Stimulated activated CD8-positive, alpha-beta memory T cell treated with anti-CD3 and anti-CD28 coated beads, Interleukin-12 subunit alpha, Interleukin-12 subunit beta, amount 100 ng/mL, for 4 hours (primary cell): ENCODE data around the gene PDE10A.

Experiments
- DNase-seq: peaks from one replicate; pipeline ENCODE4 v3.0.0-alpha.2; 2020; ENCODE audit warnings: low read depth

PDE10A gene

DNA sequence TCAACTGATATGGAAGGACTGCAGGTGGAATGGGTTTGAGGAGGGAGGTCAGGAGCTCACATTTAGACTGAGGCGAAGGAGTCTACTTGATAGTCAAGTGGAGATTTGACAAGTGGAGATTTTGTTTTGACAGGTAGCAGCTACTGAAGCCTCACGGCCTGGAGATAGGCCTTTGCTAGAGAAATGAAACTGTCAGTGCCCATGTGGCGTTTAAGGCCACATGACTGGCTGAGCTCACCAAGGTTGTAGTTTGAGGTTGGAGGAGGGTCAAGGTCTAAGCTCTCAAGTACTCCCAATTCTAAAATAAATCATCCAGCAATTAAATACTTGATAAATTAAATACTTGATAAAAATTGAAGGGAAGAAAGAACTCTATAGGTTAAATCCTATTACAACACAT is 273.5 kb downstream of the PDE10A start:
- DNase-seq: no peak

DNA sequence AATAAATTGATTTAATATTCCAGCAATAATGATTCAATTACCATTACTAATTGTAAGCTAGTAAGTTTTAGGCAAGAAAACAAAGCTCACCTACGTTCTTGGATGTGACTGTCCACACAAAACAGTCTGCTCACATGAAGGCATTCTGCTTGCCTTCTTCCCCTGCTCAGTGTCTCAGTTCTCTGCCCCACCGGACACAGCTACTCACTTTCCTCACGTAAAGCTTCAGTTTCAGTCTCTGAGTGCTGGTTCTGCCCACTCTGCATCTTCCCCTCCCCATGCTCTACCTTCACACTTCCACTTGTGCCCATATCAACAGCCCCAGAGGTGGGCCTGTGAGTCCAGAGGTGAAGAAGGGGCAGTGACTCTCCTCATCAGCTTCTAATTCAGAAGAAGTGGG is 279.7 kb downstream of the PDE10A start:
- DNase-seq: no peak

DNA sequence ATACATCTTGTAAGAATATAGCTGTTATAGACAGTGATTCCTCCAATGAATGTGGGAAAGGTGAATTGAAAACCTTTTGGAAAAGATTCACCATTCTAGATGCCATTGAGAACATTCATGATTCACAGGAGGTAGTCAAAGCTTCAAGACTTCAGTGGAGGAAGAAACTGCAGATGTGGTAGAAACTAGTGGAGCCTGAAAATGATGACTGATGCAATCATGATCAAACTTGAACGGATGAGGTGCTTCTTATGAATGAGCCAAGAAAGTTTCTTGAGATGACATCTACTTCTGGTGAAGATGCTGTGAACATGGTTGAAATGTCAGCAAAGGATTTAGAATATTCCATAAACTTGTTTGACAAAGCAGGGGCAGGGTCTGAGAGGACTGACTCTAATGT is 286.9 kb downstream of the PDE10A start:
- no peak for DNase-seq

DNA sequence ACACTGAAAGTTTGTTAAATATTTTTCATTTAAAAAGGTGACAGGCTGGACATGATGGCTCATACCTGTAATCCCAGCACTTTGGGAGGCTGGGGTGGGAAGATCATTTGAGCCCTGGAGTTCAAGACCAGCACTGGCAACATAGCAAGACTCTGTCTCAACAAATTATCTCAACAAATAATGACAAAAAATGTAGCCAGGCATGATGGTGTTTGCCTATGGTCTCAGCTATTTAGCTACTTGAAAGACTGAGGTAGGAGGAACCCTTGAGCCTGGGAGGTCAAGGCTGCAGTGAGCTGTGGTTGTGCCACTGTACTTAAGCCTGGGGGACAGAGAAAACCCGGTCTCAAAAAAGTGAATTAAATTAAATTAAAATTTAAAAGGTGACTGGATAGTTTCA is 297.7 kb downstream of the PDE10A start:
- DNase-seq: no peak

DNA sequence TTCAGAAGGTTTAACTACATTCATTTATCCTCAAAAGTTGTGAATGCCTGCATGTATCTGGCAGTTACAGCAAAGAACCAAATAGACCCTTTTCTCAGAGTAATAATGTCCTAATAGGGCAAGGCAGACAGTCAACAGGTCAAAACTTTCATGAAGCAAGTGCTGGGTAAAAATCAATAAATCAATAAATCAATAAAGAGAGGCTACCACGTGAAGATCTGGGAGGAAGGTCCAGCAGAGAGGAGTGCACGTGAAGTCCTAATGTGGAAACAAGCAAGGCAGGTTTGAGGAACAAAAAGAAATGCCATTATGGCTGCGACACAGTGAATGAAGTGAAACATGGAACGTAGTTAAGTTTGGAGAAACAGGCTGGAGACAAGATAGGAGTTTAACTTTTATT is 317.3 kb downstream of the PDE10A start:
- no peak for DNase-seq

DNA sequence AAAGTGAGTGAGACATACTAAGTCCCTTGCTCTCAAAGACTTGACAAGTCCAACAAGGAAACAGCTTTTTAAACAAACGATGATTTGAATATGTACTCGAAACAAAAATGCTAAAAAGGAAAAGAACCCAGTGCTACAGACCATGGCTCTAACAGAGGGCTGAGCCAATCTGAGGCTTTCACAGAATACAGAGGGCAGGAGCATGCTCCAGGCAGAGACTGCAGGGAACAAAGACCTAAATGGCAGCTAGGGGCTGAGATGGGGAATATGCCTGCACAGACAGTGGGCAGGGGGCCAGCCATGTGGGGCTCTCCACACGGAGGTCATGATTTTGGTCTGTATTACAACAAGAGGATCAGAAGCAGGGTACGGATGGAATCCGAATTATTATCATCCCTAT is 322.5 kb downstream of the PDE10A start:
- no peak for DNase-seq

DNA sequence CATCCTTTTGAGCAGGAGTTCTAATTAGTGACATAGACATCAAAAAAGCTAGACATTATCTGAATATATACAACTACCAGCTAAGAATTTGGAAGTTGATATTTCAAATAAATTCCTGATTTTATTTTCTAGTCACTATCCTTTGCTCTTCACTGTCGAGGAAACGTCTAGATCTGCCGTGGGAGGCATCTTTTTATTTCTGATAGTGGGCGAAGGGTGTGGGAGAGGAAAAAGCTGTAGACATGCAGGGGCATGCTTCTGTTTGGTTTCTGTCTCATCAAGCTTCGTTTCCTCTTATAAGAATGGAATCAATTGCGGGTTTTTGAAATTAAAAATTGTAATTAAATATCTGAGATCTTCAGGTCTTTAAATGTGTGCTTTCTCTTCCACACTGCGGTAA is 337.4 kb downstream of the PDE10A start:
- DNase-seq: no peak

DNA sequence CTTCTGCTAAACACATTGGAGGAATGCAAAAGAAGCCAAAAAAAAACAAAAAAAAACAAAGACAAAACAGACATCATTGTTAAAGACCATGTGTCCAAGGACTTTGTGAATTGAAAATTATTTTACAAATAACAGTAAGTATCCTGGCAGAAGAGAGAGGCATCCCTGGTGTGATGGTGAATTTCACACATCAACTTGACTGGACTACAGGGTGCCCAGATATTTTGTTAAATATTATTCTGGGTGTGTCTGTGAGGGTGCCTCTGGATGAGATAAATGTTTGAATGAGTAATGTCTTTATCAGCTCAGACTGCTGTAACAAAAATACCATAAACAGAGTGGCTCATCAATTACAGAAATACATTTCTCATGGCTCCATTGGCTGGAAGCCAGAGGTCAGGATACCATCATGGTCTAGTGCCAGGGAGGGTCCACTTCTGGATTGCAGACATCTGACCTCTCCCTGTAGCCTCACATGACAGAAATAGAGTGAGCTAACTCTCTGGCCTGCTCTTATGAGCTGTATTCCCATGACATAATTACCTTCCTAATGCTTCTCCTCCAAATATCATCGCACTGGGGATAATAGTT is 341.4 kb downstream of the PDE10A start:
- DNase-seq: no peak

DNA sequence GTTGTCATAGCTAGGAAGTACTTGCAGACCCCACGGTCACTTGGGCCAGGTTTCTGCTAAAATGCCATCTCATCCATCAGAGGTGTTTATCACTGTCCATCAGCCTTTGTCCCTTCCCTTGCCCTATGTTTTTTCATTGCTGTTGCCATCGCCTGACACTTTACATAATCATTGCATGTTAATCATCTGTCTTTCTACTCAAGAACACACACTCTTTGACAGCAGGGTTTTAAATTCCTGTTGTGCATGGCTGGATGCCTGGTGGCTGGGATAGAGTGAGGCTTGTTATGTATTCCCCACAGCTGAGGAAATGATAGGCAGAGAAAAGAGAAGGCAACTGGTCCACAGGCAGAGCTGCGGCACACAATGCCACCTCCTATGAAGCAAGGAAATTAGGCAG is 341.9 kb downstream of the PDE10A start:
- no peak for DNase-seq

DNA sequence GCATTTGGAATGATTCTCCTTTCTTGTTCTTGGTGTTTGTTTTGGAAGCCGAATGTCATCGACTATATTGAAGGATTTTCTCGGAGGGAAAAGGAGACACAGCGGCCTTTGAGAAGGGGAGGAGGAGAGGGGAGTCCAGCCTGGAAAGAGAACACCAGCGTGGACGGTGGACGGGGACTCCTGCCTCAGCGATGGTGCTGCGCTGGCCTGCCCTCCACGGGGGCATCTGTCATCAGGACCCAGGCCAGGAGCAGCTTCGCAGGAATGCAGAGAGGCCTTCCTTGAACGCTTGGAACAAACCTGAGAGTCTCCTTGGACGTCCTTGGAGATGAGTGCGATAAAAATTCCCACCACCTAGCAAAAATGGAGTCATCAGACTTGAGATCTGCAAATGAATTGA is 345.3 kb downstream of the PDE10A start:
- no peak for DNase-seq

DNA sequence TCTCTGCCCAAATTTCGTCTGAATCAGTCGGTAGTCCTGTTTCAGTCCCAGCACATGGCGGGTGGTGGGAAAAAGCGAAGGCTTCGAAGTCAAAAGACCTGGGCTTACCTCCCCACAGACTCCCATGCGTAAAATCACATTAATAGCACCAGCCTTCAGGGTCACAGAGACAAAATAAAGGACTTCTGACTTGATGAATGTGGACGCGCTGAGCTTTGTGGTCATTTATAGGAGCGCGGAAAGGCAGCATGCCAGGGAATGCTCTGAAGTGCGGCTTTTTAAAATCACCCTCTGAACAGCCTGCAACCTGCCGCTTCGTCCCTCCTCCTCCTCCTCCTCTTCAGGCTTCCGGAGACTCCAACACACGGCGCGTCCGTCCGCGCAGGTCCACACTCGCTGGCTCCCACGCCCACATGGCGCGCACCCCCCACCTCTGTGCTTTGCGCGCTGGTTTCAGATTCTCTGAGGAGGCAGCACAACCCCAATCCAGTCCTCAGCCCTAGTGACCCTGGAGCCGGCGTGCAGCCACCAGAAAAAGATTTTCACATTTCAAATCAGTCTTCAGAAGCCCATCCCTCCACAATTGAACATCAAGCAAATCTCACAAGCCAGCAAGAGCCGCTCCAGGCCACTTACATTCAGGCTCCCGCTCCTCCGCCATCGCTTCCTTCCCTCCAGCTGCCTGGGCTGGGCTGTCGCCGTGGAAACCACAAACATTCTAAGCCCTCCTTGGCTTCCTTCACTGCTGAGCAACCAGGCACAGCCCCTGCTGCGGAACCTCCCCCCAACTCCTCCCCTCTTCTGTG is 353.9 kb downstream of the PDE10A start, which contains the start of gene C6orf118:
C6orf118 (minus strand) TSS at position 680 of the 806 bp plus-strand sequence; CDS start at position 661, 19 bp downstream.
- no peak for DNase-seq

DNA sequence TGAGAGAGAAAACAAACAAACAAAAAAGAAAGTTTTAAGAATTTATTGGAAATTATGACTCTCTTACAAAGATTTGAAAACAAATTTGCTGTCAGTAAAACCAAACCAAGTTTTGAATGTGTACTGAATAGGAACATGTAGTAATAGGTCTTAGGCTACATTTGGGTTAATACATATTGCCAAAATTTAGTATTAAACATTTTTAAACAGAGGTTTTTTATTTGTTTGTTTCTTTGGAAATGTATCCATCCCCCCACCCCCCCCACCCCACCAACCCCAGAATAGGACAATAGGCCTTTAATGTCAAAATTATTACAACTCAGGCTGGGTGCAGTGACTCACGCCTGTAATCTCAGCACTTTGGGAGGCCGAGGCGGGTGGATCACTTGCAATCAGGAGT is 356.1 kb downstream of the PDE10A start:
- no peak for DNase-seq

DNA sequence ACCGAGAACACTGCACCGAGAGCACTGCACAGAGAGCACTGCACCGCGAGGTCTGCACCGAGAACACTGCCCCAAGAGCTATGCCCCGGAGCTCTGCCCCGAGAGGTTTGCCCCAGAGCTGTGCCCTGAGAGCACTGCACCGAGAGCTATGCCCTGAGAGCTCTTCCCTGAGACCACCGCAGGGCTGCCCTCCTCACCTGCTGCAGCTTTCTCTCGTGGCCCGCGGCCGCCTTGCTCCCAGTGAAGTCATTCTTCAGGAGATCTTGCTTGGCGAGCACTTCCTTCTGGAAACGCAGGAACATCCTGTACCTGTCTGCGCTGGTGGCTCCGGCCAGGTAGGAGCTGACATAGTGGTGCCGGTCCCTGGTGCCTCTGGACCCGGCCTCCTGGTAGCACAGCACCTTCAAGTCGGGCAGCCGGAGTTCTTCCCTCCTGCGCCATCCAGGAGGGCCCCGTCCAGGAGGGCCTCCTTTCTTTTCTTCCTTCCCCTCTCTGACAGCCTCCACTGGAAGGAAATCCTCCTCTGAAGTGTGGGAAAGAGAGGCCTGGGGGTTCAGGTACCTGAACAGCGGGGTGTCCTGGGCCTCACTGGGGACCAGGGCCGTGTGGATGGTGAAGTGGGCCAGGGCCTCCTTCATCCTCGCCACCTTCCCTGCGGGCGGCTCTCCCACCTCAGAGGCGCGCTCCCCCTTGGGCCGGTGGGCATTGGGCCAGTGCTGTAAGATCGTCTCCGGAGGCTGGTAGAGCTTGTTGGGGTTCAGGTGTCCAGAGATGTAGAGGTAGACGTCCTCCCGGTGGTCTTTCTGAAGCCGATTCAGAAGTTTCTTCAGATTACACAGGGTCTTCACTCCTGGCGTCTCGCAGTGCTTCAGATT is 361.4 kb downstream of the PDE10A start:
- DNase-seq: no peak

DNA sequence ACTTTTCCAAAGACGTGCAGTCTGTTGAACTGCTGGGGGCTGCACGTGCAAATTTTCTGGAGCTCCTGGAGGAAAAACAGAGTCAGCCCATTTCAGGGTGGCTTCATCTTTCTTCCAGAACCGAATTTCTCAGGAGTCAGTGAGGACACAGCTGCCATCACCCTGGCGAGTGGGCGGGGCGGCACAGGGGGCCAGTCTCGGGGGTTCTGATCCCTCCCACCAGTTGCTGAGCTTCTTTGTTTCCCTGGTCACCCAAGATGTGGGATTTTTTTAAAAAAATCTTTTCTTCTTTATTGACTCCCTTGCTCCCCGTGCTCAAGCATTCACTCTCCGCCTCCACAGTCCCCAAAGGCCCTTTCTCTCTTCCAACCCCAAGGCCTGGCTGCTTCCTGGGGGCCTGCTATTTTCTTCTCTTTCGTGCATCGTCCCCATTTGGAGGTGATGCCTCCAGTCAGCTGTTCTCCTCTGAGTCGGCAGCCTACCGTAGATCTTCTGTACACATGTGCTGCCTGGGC is 362.6 kb downstream of the PDE10A start:
- no peak for DNase-seq

DNA sequence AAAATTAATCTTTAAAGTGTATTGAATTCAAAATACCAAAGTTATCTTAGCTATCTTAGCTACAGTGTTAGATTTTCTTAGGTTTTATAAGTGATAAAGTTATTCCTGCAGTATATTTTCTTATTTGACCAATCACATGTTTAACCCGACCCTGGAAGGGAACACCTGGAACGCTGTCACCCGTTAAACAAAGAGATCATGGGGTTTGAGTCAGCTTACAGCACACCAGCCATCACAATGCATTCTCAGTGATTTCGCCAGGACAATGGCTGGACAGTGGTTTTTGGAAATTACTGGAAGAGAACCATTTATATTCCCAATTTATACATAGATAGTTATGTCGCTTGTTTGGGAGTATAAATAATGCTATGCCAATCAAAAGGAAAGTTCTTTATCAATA is 364.2 kb downstream of the PDE10A start:
- no peak for DNase-seq

DNA sequence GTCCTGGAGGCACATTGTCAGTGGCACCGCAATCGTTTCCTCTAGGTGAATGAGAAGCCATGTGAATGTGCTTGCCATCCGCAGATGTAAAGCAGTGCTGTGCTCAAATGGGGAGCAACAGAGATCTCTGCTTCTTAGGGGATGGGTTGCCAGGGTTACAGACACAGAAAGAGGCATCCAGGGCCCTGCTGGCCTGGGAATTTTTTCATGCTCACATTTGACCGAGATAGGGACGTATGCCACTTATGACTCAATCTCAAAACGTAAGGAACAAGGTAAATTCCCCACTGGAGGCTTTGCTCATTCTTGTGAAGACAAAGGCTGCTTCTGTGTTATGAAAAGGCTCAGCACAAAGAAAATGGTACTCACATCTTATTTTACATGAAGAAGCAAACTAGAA is 364.6 kb downstream of the PDE10A start:
- no peak for DNase-seq

DNA sequence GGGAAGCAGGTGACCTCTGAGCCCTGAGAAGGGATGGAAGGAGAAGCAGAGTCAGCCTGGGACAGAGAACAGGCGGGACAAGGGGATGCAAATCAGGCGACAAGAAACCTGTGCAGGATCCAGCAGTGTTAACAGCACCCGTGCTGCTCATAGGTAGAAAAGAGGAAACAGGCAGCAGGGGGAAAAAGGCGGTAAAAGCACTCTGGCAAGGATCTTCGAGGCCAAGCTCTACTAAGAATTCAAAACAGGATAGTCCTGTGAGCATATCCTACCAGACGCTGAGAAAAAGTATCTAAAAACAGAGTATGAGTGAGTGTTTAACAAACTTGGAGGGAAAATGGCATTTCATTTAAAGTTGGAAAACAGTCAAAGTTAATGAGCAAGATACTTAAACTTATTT is 370.4 kb downstream of the PDE10A start:
- DNase-seq: no peak
